ENCODE data around the gene JMJD7.
"Not testable (repeated sequence)": the region's sequence is repeated elsewhere in the genome, so short reads cannot be mapped to it uniquely, and the experiment has no call there.

Gene JMJD7

GRCh38 chr15:41823502-41823901 is 4.4 kb upstream of the JMJD7 start:
- no peak for DNase-seq

- no peak for DNase-seq
Observed at GRCh38 chr15:41824062-41824745, 3.7 kb upstream of the JMJD7 start.

- no peak for DNase-seq
Observed at GRCh38 chr15:41825145-41825544, 2.7 kb upstream of the JMJD7 start.

GRCh38 chr15:41825572-41826535 is 2.0 kb upstream of the JMJD7 start:
- no peak for DNase-seq

- DNase-seq = no peak
Observed at GRCh38 chr15:41827290-41827879, 507 bp upstream of the JMJD7 start.

- DNase-seq = no peak
Observed at GRCh38 chr15:41828807-41829141, 882 bp downstream of the JMJD7 start.

- no peak for DNase-seq
Observed at GRCh38 chr15:41829959-41830646, 2.2 kb downstream of the JMJD7 start.

GRCh38 chr15:41831291-41831690 is 3.4 kb downstream of the JMJD7 start:
- not testable (repeated sequence) for DNase-seq

- no peak for DNase-seq
Observed at GRCh38 chr15:41832208-41832607, 4.3 kb downstream of the JMJD7 start.

GRCh38 chr15:41832875-41833274 is 5.0 kb downstream of the JMJD7 start:
- no peak for DNase-seq

GRCh38 chr15:41834096-41834495 is 6.2 kb downstream of the JMJD7 start:
- DNase-seq = no peak

GRCh38 chr15:41836073-41836472 is 8.2 kb downstream of the JMJD7 start:
- no peak for DNase-seq

GRCh38 chr15:41836713-41837454 is 9.0 kb downstream of the JMJD7 start:
- no peak for DNase-seq

- DNase-seq = no peak
Observed at GRCh38 chr15:41838400-41838897, 10.6 kb downstream of the JMJD7 start, which contains the start of gene PLA2G4B. PLA2G4B (plus strand) TSS chr15:41838847; CDS start chr15:41838914, 67 bp downstream.

GRCh38 chr15:41839781-41840491 is 12.0 kb downstream of the JMJD7 start:
- no peak for DNase-seq

- DNase-seq = no peak
Observed at GRCh38 chr15:41840673-41841072, 12.8 kb downstream of the JMJD7 start.

GRCh38 chr15:41841131-41841530 is 13.2 kb downstream of the JMJD7 start:
- DNase-seq = no peak

GRCh38 chr15:41842229-41842628 is 14.3 kb downstream of the JMJD7 start:
- no peak for DNase-seq

- DNase-seq = no peak
Observed at GRCh38 chr15:41843571-41843970, 15.7 kb downstream of the JMJD7 start.

- no peak for DNase-seq
Observed at GRCh38 chr15:41844814-41845213, 16.9 kb downstream of the JMJD7 start.

GRCh38 chr15:41847206-41847605 is 19.3 kb downstream of the JMJD7 start:
- DNase-seq = no peak
